Measurements from ENCODE around the gene GSX1.
"Not testable (repeated sequence)": the region's sequence is repeated elsewhere in the genome, so short reads cannot be mapped to it uniquely, and the experiment has no call there.

The GSX1 gene

DNA sequence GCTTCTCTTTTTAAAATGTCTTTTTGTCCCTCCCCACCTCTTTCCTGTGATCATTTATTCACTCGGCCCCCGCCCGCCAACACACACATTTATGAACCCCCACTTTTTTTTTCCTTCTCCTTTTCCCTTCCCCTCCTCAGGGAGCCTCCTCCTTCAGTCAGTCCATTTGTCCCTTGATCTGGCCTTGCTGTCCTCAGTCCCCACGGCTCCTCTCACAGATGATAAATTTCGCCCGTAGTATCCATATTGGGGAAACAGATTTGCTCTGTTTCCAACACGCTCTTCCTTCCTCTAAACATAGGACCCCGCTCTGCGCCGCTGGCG is 2.0 kb downstream of the GSX1 start:
- DNase-seq (ENCODE audit: low read depth in 3 of 3) = no peak

GRCh38 chr13:27794921-27795717 is 2.8 kb downstream of the GSX1 start:
- no peak for DNase-seq (ENCODE audit: low read depth in 3 of 3)

DNA sequence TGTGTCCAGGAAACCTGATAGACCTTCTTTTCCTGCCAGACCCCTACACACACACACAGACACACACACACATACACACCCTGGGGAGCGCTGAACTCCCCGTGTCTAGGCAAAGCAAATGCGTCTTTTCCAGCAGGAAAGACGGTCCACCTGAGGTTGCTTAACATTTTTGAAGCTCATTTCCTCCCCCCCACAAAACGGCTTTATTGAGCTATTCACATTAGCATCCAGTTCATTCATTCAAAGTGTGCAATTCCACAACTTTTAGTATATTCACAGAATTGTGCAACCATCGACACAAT is 3.4 kb downstream of the GSX1 start:
- no peak for DNase-seq (ENCODE audit: low read depth in 3 of 3)

GRCh38 chr13:27796544-27797227 is 4.4 kb downstream of the GSX1 start:
- no peak for DNase-seq (ENCODE audit: low read depth in 3 of 3)

- DNase-seq (ENCODE audit: low read depth in 3 of 3) = no peak
Measured at GRCh38 chr13:27797228-27797624, 4.9 kb downstream of the GSX1 start.

- no peak for DNase-seq (ENCODE audit: low read depth in 3 of 3)
Measured at GRCh38 chr13:27806744-27807387, 14.6 kb downstream of the GSX1 start.

DNA sequence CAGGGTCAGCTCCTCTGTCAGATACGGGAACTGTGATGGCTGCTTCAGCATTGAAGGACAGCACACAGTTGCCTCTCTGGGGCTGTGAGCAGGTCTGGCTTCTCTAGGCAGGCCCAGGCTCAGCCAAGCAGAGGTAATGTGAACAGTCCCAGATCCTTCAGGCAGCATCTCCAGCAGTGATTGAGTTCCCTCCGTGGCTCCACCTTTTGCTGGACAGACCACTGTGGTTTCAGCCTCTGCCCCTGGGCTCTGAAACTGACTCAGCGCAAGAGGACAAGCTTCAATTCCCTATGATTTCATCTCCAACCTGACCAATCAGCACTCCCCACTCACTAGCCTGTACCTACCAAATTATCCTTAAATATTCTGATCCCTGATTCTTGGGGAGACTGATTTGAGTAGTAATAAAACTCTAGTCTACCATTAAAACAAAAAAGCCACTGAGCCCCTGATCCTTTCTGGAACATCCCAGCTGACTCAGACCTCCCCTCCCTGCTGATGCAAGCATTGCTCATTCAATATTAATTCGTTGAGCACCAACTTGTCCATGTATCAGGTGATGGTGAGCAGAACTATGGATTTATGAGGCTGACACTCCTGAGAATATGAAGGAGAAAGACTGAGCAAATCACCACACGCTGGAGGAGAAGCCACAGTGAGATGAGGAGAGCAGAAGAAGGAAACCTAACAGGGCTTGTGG is 16.7 kb downstream of the GSX1 start:
- no peak for DNase-seq (ENCODE audit: low read depth in 3 of 3)

DNA sequence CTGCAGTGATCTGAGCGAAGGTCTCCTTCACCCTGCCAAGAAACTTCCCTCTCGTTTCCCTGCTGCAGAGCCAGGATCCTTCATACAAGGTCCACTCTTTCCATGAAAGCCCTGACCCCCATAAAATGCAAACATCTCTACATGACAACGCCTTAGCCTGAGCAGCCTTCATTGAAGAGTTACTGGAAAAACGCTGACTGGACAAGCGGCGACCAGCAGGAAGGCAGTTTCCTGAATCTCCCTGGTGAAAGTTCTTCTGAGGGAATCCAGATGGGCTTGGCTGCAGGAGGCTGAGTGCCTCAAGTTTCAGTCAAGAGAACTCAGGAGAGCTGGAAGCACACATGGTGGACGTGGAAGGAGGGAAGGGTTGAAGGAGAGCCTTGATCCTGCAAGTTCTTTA is 17.7 kb downstream of the GSX1 start:
- no peak for DNase-seq (ENCODE audit: low read depth in 3 of 3)

- DNase-seq (ENCODE audit: low read depth in 3 of 3) = no peak
Measured at GRCh38 chr13:27810461-27810860, 18.2 kb downstream of the GSX1 start.

DNA sequence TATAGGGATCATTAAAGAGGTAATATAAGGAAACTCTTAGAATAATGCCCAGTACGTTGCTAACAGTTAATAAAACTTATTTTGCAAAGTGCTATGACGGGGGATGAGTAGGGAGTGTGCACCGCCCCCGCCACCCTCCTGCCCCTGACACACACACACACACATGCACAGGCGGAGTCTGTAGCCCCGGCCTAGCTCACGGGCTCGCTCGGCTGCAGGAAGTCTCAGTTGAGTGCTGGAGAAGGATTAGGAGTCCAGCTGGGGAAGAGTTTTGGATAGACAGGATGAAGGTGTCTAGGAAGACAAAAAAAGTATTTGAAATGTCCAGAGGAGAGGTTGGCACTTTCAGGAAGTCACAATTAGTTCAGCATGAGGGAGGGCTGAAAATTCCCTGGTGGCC is 21.5 kb downstream of the GSX1 start:
- no peak for DNase-seq (ENCODE audit: low read depth in 3 of 3)

GRCh38 chr13:27817832-27818231 is 25.5 kb downstream of the GSX1 start:
- not testable (repeated sequence) for DNase-seq (ENCODE audit: low read depth in 3 of 3)

- no peak for DNase-seq (ENCODE audit: low read depth in 3 of 3)
Measured at GRCh38 chr13:27820524-27821482, 28.5 kb downstream of the GSX1 start.

- no peak for DNase-seq (ENCODE audit: low read depth in 3 of 3)
Measured at GRCh38 chr13:27821566-27821965, 29.3 kb downstream of the GSX1 start.

DNA sequence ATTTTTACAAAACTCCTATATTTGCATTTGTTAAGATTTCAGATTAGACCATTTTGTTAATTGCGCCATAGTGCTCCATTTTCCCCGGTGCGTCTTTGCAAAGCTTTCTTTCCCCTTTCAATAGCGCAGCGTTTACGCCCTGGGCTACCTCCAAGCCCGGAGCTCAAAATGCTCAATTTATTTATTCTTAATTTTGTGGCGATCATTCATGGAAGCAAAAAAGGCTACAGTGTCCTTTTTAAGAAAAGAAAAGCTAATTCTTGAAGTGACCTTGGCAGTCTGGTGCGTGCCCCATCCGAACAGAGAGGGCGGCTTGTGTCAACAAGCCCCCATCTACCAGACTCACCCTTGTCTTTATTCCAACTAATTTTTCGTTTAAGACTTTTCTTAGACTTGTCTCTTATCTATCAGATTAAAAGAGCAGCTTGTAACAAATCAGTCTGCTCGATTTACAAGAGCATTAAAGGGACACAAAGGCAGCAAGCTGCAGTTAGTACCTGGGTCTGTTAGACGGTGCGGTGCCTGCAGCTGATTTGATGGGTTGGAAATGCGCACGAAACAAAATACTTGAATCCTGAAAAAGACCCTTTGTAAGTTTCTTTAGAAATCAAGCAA is 30.1 kb downstream of the GSX1 start:
- no peak for DNase-seq (ENCODE audit: low read depth in 3 of 3)

DNA sequence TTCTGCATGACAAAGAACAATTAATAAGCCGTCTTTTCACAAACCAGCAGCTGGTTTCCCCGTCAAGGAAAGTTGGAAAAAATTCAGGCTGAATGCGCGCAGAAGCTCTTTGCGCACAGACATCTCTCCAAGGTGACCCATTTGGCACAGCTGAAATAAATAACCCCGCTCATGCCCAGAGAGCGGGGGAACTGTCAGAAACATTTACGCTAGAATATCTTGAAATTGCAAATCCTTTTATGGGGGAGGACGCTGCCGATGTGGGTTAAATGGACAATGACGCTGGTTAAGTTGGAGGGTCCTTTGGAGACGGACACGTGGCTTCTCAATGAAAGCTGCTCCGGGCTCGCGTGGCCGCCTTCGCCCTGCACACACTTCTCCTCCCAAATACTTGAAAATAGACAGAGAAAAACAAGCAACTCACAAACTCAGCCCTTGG is 30.6 kb downstream of the GSX1 start:
- DNase-seq (ENCODE audit: low read depth in 3 of 3) = no peak

- no peak for DNase-seq (ENCODE audit: low read depth in 3 of 3)
Measured at GRCh38 chr13:27824121-27824520, 31.8 kb downstream of the GSX1 start.

GRCh38 chr13:27825072-27825471 is 32.8 kb downstream of the GSX1 start:
- no peak for DNase-seq (ENCODE audit: low read depth in 3 of 3)

GRCh38 chr13:27826379-27827353 is 34.4 kb downstream of the GSX1 start:
- DNase-seq (ENCODE audit: low read depth in 3 of 3) = peak; percentile 46 to 52 (median 47)

- no peak for DNase-seq (ENCODE audit: low read depth in 3 of 3)
Measured at GRCh38 chr13:27827646-27828045, 35.4 kb downstream of the GSX1 start.

DNA sequence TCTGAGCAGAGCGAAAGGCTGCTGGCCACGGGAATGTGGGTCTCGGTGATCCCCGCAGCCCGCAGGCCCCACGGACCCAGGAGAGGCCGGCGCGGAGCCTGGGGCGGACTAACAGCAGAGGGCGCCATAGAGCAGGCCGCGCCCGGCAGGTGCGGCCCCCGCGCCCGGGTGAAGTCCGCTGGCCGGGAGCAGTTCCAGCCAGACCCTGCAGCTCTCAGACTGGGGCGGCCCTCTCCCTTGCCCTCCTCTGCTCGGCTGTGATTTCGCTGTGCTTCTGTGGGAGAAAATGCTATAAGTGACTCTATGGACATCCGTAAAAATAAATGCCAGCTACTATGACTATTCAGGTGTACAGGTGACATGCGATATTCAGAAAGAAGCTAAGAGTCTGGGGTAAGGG is 37.7 kb downstream of the GSX1 start:
- peak; percentile 21 to 50 (median 32) for DNase-seq (ENCODE audit: low read depth in 3 of 3)

All from stimulated activated CD4-positive, alpha-beta T cell treated with anti-CD3 and anti-CD28 coated beads, TNF-alpha, amount 100 ng/mL, for 4 hours (primary cell).